Lower leg skin (tissue), 3 donors: ENCODE results near the gene WWC1.

Source experiments
- CTCF ChIP-seq, 3 donors: fragments of 450-650 bp; IDR thresholded peaks; one replicate each; pipeline ENCODE4 v1.5.1; 2016; ENCODE audit warnings: antibody characterized with exemption in 3 of 3, mild to moderate bottlenecking in 3 of 3, moderate library complexity in 2 of 3
- POLR2A ChIP-seq, 2 donors: fragments of 450-650 bp; IDR thresholded peaks; one replicate each; pipeline ENCODE4 v1.6.1; 2016 to 2017; ENCODE audit warnings: antibody characterized with exemption in 2 of 2, mild to moderate bottlenecking in 1 of 2, moderate library complexity in 1 of 2

- TF ChIP-seq CTCF (IDR thresholded peaks at IDR 0.05): no peak
- no peak for TF ChIP-seq POLR2A (IDR thresholded peaks at IDR 0.05)
Measured at GRCh38 chr5:168415971-168416370, 124.5 kb downstream of the WWC1 start.
